Measurements from ENCODE around the gene RHOH.

DNA sequence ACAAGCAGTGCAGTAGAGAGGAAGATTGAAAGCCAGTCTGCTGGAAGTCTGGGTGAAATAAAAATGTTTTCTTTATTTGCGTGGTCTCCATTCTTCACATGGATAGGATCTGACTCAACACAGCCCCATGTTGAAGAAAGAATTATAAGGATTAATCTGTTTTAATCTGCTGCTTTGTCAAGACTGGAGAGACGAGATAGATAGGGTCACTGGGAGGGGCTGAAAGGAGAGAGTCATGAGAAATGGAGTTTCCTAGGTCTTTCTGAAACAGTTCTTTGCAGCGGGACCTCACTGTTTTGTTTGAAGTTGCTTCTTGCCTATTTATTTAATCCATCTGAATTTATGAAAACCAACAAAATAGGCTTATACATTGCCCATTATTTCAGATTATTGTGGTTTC, 32.4 kb upstream of the RHOH start:
- no peak for TF ChIP-seq CTCF (IDR thresholded peaks at IDR 0.05 in 4 of 5, conservative IDR thresholded peaks at IDR 0.05 in 1 of 5)
- TF ChIP-seq POLR2A (IDR thresholded peaks at IDR 0.05): no peak
